ENCODE data around the gene CYP2U1.

GRCh38 chr4:107997794-107998193 is 66.4 kb downstream of the CYP2U1 start:
- TF ChIP-seq POLR2AphosphoS5 (IDR thresholded peaks at IDR 0.05; ENCODE audit: low read depth, low read length): no peak
- TF ChIP-seq POLR2A (IDR thresholded peaks at IDR 0.05; ENCODE audit: low read depth, low read length): no peak
- TF ChIP-seq TAF1 (IDR thresholded peaks at IDR 0.05; ENCODE audit: borderline replicate concordance, low read depth, low read length): no peak
